Activated naive CD8-positive, alpha-beta T cell treated with anti-CD3 and anti-CD28 coated beads for 36 hours (primary cell): ENCODE results near the gene ARMC8. TPM values are rescaled to one million over a fixed set of nuclear protein-coding genes. Genes with fewer than 3 reads are reported as not detected.

Experiments
- DNase-seq: peaks from one replicate; pipeline ENCODE4 v3.0.0; 2021
- H3K27ac Mint-ChIP-seq: one replicate; pipeline ENCODE4 v1.8.0; 2022; ENCODE audit warnings: mild to moderate bottlenecking, moderate library complexity, mixed read lengths
- H3K27me3 Mint-ChIP-seq: one replicate; pipeline ENCODE4 v1.8.0; 2022; ENCODE audit warnings: mild to moderate bottlenecking, mixed read lengths
- H3K36me3 Mint-ChIP-seq: one replicate; pipeline ENCODE4 v1.8.0; 2021; ENCODE audit warnings: mild to moderate bottlenecking, mixed read lengths
- H3K4me1 Mint-ChIP-seq: one replicate; pipeline ENCODE4 v1.8.0; 2021; ENCODE audit warnings: mixed read lengths
- H3K4me3 Mint-ChIP-seq: one replicate; pipeline ENCODE4 v1.8.0; 2022; ENCODE audit warnings: mild to moderate bottlenecking, moderate library complexity, mixed read lengths
- H3K9me3 Mint-ChIP-seq: one replicate; pipeline ENCODE4 v1.8.0; 2022; ENCODE audit warnings: mixed read lengths
- total RNA-seq, 2 experiments: library from RNA; stranded (reverse); gene quantifications; one replicate each; pipeline ENCODE4 v1.2.3, GENCODE V29; 2021

The ARMC8 gene
- total RNA-seq, 2 experiments from 2014 or later, result 43.0 to 45.6 TPM

DNA sequence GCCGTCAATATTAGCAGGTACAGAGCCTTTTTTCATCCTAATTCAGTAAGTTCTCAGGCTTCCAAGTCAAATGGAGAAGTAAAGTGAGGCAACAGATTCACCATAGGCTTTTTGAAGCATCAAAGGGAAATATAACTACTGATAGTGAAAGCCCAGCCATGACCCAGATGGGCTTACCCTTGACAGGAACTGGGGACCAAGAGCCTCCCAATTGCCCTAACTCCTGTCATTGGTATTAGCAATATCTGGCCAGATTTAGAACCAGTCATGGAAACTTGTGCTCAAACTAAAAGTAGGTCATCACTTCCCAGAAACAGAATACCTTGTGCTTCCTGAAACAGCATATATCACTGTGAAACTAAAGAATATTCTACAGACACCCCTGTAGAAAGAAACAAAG, 109.5 kb downstream of the ARMC8 start:
- Mint-ChIP-seq H3K4me3 (no peak overlapping the region), H3K9me3 (no peaks in the 10 kb centered on the region), H3K36me3 (peaks cover 30% of the 10 kb centered on the region), H3K27ac (peak overlapping the region; percentile 93), H3K27me3 (no peaks in the 10 kb centered on the region), H3K4me1 (peaks cover 22% of the 10 kb centered on the region)
- peak; percentile 35 for DNase-seq

- Mint-ChIP-seq H3K36me3 (peaks cover 29% of the 10 kb centered on the region), H3K27me3 (no peaks in the 10 kb centered on the region), H3K4me1 (peaks cover 22% of the 10 kb centered on the region), H3K27ac (peak overlapping the region; percentile 93), H3K4me3 (peak overlapping the region; percentile 43), H3K9me3 (no peaks in the 10 kb centered on the region)
- no peak for DNase-seq
These were observed 110.0 kb downstream of the ARMC8 start for GRCh38 chr3:138297059-138297607.

DNA sequence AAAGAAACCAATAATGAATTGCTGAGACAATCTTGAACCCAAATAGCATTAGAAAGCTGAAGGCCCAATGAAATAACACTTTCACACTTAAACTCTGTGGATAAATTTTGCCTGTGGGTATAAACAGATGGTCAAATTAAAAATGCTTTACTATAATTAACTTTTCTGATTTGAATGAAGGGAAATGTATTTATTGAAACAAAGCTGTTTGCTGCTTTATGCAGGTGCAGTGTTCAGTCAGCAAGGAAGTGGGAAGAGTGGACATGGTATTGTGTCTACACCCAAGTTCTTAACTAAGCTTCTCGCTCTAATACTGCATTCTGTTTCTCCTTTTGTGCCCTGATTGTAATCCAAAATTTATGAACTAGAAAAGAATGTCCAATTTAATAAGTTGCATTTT, 110.8 kb downstream of the ARMC8 start:
- Mint-ChIP-seq H3K4me3 (no peak overlapping the region), H3K4me1 (peaks cover 22% of the 10 kb centered on the region), H3K27me3 (no peaks in the 10 kb centered on the region), H3K9me3 (no peaks in the 10 kb centered on the region), H3K36me3 (peaks cover 26% of the 10 kb centered on the region), H3K27ac (peak overlapping the region; percentile 93)
- DNase-seq, result no peak

- peaks cover 16% of the 10 kb centered on the region for H3K36me3 Mint-ChIP-seq
- DNase-seq, result no peak
- H3K4me1 Mint-ChIP-seq, result peaks cover 18% of the 10 kb centered on the region
- H3K27me3 Mint-ChIP-seq, result no peaks in the 10 kb centered on the region
- no peak overlapping the region for H3K4me3 Mint-ChIP-seq
- no peaks in the 10 kb centered on the region for H3K9me3 Mint-ChIP-seq
- peak overlapping the region; percentile 8 for H3K27ac Mint-ChIP-seq
These were observed 113.5 kb downstream of the ARMC8 start for GRCh38 chr3:138300647-138301046.

GRCh38 chr3:138303474-138303873, 116.4 kb downstream of the ARMC8 start:
- no peak overlapping the region for H3K27ac Mint-ChIP-seq

GRCh38 chr3:138307899-138308298, 120.8 kb downstream of the ARMC8 start:
- peaks cover 9% of the 10 kb centered on the region for H3K27me3 Mint-ChIP-seq

More at GRCh38 chr3:138303474-138303873, 116.4 kb downstream of the ARMC8 start:
- H3K9me3 Mint-ChIP-seq, result peaks cover 11% of the 10 kb centered on the region
- no peak overlapping the region for H3K4me3 Mint-ChIP-seq
- H3K4me1 Mint-ChIP-seq, result no peaks in the 10 kb centered on the region
- no peak for DNase-seq
- H3K27me3 Mint-ChIP-seq, result no peaks in the 10 kb centered on the region
- peaks cover 14% of the 10 kb centered on the region for H3K36me3 Mint-ChIP-seq

GRCh38 chr3:138308783-138309182, 121.7 kb downstream of the ARMC8 start:
- H3K36me3 Mint-ChIP-seq, result peaks cover 29% of the 10 kb centered on the region
- DNase-seq, result no peak
- H3K4me1 Mint-ChIP-seq, result peaks cover 4% of the 10 kb centered on the region
- no peak overlapping the region for H3K27ac Mint-ChIP-seq
- H3K4me3 Mint-ChIP-seq, result no peak overlapping the region
- H3K9me3 Mint-ChIP-seq, result peaks cover 33% of the 10 kb centered on the region
- peaks cover 9% of the 10 kb centered on the region for H3K27me3 Mint-ChIP-seq

More at GRCh38 chr3:138307899-138308298, 120.8 kb downstream of the ARMC8 start:
- no peak for DNase-seq
- no peak overlapping the region for H3K4me3 Mint-ChIP-seq
- H3K27ac Mint-ChIP-seq, result no peak overlapping the region
- H3K4me1 Mint-ChIP-seq, result peaks cover 4% of the 10 kb centered on the region
- H3K9me3 Mint-ChIP-seq, result peaks cover 33% of the 10 kb centered on the region
- peaks cover 29% of the 10 kb centered on the region for H3K36me3 Mint-ChIP-seq

GRCh38 chr3:138310494-138310893, 123.4 kb downstream of the ARMC8 start:
- peaks cover 33% of the 10 kb centered on the region for H3K9me3 Mint-ChIP-seq
- H3K36me3 Mint-ChIP-seq, result peaks cover 29% of the 10 kb centered on the region
- peaks cover 9% of the 10 kb centered on the region for H3K27me3 Mint-ChIP-seq
- H3K4me1 Mint-ChIP-seq, result peaks cover 4% of the 10 kb centered on the region
- no peak overlapping the region for H3K4me3 Mint-ChIP-seq
- no peak for DNase-seq
- H3K27ac Mint-ChIP-seq, result no peak overlapping the region

GRCh38 chr3:138314751-138315150, 127.7 kb downstream of the ARMC8 start:
- DNase-seq, result no peak
- Mint-ChIP-seq H3K9me3 (peaks cover 21% of the 10 kb centered on the region), H3K4me1 (peaks cover 4% of the 10 kb centered on the region), H3K36me3 (peaks cover 21% of the 10 kb centered on the region), H3K4me3 (no peak overlapping the region), H3K27ac (no peak overlapping the region), H3K27me3 (peaks cover 9% of the 10 kb centered on the region)

- H3K9me3 Mint-ChIP-seq, result peaks cover under 1% of the 10 kb centered on the region
- no peaks in the 10 kb centered on the region for H3K27me3 Mint-ChIP-seq
- no peak for DNase-seq
- H3K36me3 Mint-ChIP-seq, result no peaks in the 10 kb centered on the region
- no peak overlapping the region for H3K4me3 Mint-ChIP-seq
- no peak overlapping the region for H3K27ac Mint-ChIP-seq
- H3K4me1 Mint-ChIP-seq, result peaks cover 6% of the 10 kb centered on the region
These were observed 130.6 kb downstream of the ARMC8 start for GRCh38 chr3:138317687-138318086.

DNA sequence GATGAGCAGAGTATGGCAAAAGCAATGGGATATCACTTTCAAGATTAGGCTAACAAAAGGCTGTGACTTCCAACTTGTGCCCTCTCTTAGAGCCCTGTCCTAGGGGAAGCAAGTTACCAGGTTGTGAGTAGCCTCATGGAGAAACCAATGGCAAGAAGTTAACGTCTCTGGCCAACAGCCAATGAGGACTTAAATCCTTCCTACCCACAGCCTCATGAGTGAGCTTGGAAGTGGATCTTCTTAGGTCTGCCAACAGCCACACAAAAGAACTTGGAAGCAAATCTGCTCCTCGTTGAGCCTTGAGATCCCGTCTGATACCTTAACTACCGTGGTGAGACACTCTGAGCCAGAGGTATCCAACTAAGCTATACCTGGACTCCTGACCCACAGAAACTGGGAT, 136.9 kb downstream of the ARMC8 start:
- Mint-ChIP-seq H3K27ac (no peak overlapping the region), H3K4me3 (no peak overlapping the region), H3K4me1 (peaks cover 33% of the 10 kb centered on the region), H3K9me3 (no peaks in the 10 kb centered on the region), H3K27me3 (no peaks in the 10 kb centered on the region), H3K36me3 (no peaks in the 10 kb centered on the region)
- DNase-seq, result no peak

- DNase-seq, result no peak
- Mint-ChIP-seq H3K27me3 (no peaks in the 10 kb centered on the region), H3K27ac (no peak overlapping the region), H3K4me1 (peaks cover 41% of the 10 kb centered on the region), H3K36me3 (no peaks in the 10 kb centered on the region), H3K9me3 (no peaks in the 10 kb centered on the region), H3K4me3 (no peak overlapping the region)
These were observed 138.9 kb downstream of the ARMC8 start for GRCh38 chr3:138325990-138326389.

DNA sequence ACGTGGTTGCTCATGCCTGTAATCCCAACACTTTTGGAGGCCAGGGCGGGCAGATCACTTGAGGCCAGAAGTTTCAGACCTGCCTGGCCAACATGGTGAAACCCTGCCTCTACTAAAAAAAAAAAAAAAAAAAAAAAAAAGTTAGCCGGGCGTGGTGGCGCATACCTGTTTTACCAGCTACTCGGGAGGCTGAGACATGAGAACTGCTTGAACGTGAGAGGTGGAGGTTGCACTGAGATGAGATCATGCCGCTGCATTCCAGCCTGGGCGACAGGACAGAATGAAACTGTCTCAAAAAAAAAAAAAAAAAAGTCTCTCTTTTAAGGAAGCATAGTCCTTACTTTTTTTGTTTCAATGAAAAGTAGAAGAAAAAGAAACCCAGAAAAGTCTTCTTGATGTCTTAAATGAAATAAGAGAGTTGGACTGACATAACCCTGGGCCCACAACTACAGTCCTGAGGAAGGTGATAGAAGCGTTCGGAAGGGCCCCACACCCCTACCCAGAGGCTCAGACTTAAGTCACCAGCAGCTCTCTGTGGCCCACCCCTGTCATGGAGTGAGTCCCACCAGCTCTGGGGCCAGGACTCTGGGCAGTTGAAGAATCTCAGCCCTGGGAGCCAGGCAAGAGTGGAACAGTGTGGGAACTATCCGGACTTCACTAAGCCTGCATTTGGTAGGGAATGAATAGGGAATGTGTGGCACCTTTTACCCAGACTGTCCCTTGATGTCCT, 139.9 kb downstream of the ARMC8 start:
- Mint-ChIP-seq H3K4me3 (no peak overlapping the region), H3K27ac (no peak overlapping the region), H3K4me1 (peaks cover 46% of the 10 kb centered on the region), H3K27me3 (no peaks in the 10 kb centered on the region), H3K9me3 (no peaks in the 10 kb centered on the region), H3K36me3 (no peaks in the 10 kb centered on the region)
- DNase-seq, result no peak

DNA sequence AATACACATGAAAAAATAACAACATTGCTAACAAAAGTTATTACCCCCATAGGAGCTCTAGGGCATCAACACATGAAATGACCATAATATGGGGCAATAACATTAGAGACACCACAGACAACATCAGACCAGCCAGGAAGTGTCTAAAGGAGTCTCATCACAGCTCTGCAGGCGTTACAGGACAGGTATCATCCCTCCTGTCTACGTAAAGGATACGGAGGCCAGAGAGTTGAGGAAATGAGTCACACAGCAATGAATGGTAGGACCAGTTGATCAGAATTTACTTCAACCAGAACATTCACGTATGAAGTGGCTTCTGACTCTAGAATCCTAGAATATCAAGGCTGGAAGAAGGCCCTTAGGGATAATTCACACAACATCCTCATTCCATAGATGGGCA, 140.7 kb downstream of the ARMC8 start:
- H3K4me1 Mint-ChIP-seq, result peaks cover 42% of the 10 kb centered on the region
- H3K27ac Mint-ChIP-seq, result no peak overlapping the region
- no peaks in the 10 kb centered on the region for H3K36me3 Mint-ChIP-seq
- DNase-seq, result no peak
- H3K9me3 Mint-ChIP-seq, result no peaks in the 10 kb centered on the region
- no peaks in the 10 kb centered on the region for H3K27me3 Mint-ChIP-seq
- H3K4me3 Mint-ChIP-seq, result no peak overlapping the region

- H3K27ac Mint-ChIP-seq, result no peak overlapping the region
- H3K4me1 Mint-ChIP-seq, result peaks cover 40% of the 10 kb centered on the region
- no peaks in the 10 kb centered on the region for H3K36me3 Mint-ChIP-seq
These were observed 141.2 kb downstream of the ARMC8 start for GRCh38 chr3:138328341-138328740.

More at GRCh38 chr3:138328341-138328740, 141.2 kb downstream of the ARMC8 start:
- no peak for DNase-seq
- no peaks in the 10 kb centered on the region for H3K27me3 Mint-ChIP-seq
- no peaks in the 10 kb centered on the region for H3K9me3 Mint-ChIP-seq
- peak overlapping the region; percentile 48 for H3K4me3 Mint-ChIP-seq
